GM19025 (cell line): ENCODE data around the gene TGFBI.

Experiments
- ATAC-seq: cut with Tn5 transposase; IDR thresholded peaks from one replicate; pipeline ENCODE4 v1.9.1; 2021; ENCODE audit warnings: mild to moderate bottlenecking, low read depth, moderate library complexity; ENCODE audit not compliant: unreplicated experiment

Gene TGFBI

GRCh38 chr5:136022965-136023364 is 5.8 kb upstream of the TGFBI start:
- no peak for ATAC-seq

GRCh38 chr5:136023958-136024541 is 4.7 kb upstream of the TGFBI start:
- no peak for ATAC-seq

- ATAC-seq: no peak
These were observed 2.9 kb upstream of the TGFBI start for GRCh38 chr5:136025900-136026299.

DNA sequence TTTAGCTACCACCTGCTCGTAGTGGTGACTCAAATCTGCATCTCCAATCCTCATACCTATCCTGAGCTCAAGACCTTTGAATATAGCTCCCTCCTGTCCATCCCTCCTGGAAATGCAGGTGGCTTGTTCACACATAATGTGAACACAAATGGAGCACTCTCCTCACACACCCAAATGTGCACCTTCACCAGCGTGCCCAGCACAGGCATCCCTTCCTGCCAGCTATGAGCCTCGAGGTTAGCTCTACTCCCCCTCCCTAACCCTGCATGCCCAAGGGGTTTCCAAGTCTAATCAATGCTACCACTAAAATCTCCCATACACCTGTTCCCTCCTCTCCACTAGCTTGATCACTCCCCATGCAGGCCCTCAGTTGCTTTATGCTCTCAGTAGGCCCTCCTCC is 2.2 kb upstream of the TGFBI start:
- no peak for ATAC-seq

DNA sequence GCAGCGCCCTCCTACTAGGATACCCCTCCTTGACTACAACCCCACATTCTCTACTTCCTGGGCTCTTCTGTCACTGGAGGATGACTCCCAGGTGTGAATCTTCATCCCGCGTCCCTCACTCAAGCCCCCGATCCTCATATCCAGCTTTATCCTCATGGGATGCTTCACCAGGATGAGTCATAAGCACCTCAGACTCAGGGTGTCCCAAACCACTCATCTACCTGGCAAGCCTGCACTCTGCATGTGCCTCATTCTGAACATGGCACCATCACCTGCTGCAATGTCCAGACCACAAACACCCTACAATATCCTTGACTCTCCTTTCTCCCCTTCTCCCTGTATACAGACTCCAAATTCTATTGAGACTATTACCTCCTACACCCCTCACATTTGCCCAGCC is 1.5 kb upstream of the TGFBI start:
- ATAC-seq: no peak

DNA sequence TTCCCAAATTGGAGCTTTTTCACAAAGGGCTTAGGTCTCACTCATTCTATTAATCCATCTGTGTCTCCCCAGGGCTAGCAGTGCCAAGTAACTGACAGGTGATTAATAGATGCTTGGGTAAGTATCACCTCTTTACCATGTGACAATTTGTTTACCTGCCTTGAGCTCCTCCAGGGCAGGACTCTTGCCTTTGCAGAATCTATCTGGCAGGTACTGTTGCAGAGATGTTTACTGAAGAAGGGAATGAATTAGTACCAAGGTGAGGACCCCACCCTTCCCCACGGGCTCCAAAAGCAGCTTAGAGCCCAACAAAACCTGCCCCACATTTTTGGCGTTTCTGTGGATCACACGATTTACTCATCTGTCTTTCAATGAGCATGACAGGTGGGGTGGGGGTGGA is 698 bp upstream of the TGFBI start:
- no peak for ATAC-seq

- ATAC-seq: no peak
These were observed 1.5 kb downstream of the TGFBI start for GRCh38 chr5:136030252-136030651.

GRCh38 chr5:136030956-136031611 is 2.3 kb downstream of the TGFBI start:
- peak; percentile 62 for ATAC-seq

GRCh38 chr5:136031711-136032110 is 2.9 kb downstream of the TGFBI start:
- ATAC-seq: no peak

DNA sequence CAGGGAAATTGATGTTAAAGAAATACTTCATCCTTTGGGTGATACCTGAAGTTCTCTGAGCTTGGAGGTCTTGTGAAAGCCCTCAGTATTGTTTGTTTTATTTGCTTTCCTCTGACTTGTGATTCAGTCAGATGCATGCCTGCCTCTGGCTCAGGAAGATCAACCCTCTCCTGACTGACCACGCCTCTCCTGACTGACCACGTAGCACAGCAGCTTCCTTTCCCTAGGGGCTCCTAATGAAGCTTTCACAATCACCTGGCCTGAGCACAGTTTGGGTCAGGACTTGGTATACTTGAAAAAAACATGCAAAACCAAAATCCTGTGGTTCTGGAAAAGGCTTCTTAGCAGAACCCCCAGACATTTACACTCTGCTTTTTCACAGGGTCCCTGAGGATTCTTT is 3.8 kb downstream of the TGFBI start:
- ATAC-seq: no peak

- ATAC-seq: no peak
These were observed 4.4 kb downstream of the TGFBI start for GRCh38 chr5:136033234-136033633.

DNA sequence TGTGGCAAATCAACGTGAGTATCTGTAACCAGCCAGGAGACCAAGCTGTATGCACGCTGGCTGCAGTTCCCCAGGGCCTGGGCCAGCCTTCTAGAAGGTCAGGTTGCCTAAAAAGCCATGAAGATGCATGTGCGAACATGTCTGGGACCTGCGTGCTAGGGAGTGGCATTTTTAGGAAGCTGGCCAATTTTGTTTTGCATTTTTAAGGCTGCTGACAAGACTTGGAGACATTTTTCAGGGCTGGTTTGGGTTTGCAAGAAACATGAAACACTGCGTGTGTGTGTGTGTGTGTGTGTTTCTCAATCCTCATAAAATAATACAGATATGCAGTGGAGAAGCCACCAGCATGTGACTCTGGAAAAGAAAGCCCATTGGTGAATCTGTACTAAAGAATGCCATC is 5.1 kb downstream of the TGFBI start:
- no peak for ATAC-seq

DNA sequence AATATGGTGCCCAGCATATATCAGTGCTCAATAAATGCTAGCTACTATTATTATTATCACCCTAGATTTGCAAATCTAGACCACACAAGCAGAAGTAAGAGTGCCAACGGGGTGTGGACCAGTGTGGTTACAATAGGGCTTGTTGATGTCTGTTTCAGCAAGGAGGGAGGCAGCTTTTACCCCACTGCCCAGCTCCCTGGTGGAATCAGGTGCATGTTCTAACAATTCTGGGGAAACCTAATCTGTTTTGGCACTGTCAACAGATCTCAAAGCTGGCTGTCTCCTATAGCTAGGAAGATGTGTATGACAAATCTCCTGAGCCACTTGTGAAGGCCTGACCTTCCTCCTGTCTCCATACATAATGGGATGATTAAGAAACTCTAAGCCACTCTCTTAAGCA is 5.7 kb downstream of the TGFBI start:
- no peak for ATAC-seq

GRCh38 chr5:136034984-136035383 is 6.2 kb downstream of the TGFBI start:
- ATAC-seq: no peak

DNA sequence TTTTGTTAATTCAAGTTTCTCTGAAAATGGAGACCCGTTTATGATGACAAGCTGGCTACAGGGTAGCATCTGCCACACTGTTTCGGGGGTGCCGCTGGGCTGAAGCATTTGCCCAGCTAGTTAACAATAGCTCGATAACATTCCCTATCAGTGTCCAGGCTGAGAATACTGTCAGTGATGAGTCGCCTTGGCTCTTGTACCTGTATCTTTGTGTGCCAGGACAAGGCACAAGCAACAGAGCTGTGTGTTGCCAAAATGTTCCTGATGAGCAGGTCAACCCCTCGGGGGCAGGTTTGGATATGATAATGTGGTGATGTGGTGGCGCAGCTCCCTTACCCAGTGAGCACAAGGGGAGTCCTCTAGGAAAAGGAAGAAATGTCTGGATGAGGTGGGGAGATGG is 7.0 kb downstream of the TGFBI start:
- no peak for ATAC-seq

- ATAC-seq: no peak
These were observed 7.6 kb downstream of the TGFBI start for GRCh38 chr5:136036293-136036911.

- ATAC-seq: peak; percentile 75
These were observed 8.4 kb downstream of the TGFBI start for GRCh38 chr5:136037001-136037705.

DNA sequence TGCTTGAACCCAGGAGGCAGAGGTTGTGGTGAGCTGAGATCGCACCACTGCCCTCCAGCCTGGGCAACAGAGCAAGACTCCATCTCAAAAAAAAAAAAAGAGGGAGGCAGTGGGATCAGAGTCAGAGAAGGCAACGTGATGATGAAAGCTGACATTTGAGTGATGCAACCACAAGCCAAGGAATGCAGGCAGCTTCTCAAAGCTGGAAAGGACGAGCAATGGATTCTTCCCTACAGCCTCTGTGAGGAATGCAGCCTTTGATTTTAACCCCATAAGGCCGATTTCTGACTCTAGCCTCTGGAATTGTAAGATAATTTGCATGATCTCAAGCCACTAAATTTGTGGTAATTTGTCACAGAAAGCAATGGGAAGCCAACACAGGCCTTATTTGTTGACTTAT is 9.8 kb downstream of the TGFBI start:
- ATAC-seq: no peak

- ATAC-seq: no peak
These were observed 10.4 kb downstream of the TGFBI start for GRCh38 chr5:136039202-136039601.

DNA sequence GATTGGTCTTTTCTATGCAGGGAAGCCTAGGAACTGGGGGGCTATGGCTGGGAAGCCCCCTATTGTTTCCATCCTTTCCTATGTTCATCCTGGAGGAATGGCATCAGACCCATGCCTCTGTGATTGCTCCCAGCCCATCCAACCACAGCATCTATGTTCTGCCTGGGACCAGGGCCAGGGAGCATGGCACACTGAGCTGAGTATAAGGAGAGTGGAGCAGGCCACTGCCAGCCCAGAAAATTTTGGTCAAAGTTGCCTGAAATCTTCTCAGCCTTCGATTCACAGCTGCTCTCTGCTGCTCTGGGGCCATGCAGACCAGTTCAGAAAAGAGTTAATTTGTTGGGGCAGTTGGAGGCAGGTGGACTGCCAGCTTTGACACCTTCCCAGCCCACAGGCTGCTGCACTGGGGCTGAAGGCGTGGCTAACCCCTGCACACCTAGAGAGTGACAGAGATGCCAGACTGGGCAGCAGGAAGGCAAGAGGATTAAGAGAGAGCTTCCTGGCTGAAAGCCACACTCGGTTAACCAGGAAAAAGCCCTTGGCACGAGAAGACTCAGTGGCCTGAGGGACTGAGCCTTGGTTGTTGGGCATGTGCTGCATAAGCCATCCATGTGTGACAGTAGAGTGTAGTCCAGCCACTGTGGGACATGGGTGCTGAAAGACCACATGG is 12.1 kb downstream of the TGFBI start:
- no peak for ATAC-seq

GRCh38 chr5:136042156-136042555 is 13.4 kb downstream of the TGFBI start:
- ATAC-seq: no peak
